Left kidney (tissue), 1 donor: Measurements from ENCODE around the gene PAPSS1. TPM values are rescaled to one million over a fixed set of nuclear protein-coding genes. Genes with fewer than 3 reads are reported as not detected.

Experiments
- polyA plus RNA-seq: library from polyadenylated mRNA; unstranded; fragments of 120-200 nt; gene quantifications from one replicate; pipeline ENCODE4 v1.2.1, GENCODE V29; 2013; ENCODE audit not compliant: insufficient read length

The PAPSS1 gene
- polyA plus RNA-seq, 1 donor, result 89.3 TPM

Other genes starting within 250 kb of the PAPSS1 start
- 14.4 TPM for gene SGMS2, start 104.7 kb upstream of the PAPSS1 start, polyA plus RNA-seq
- 4.7 TPM for gene CYP2U1, start 211.3 kb upstream of the PAPSS1 start, polyA plus RNA-seq